ENCODE results near the gene TBX3. TPM values are rescaled to one million over a fixed set of nuclear protein-coding genes. Genes with fewer than 3 reads are reported as not detected.

TBX3 gene
- total RNA-seq, 2 experiments from 2014 or later: not detected

DNA sequence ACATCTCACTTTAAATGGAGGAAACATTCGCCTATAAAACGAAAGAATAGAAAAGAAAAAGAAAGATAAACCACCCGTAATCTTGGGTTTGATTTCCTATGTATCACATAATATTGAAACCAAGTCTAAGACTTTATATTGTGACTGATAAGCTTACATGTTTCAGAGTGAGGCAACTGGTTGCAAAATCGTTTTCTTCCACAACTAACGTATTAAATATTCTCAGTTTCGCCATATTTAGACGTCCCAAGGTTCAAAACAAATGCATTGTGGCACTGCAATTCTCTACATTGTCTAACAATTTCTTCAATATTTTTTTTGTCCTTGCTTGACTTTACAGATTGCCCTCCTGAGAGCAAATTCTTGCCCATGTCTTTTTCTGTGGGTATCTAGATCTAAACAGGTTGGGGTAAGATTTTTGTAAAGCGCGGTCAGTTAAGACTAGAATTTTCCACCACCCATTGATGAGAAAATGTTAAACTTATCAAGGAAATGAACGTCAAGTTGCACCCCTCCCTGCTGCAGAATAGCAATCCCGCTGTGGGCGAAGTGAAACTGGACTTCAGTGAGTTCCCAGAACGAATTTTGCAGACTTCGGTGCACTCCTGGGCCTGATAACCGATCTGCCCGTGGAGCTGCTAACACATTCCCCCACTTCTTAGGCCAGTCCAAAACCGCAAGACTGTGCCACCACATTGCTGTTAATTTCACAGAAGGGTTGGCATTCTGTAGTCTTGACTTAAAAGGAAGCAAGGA is 2.7 kb downstream of the TBX3 start:
- H3K9me3 Mint-ChIP-seq: peaks cover 10% of the 10 kb centered on the region
- no peak overlapping the region for H3K4me3 Mint-ChIP-seq
- H3K27ac Mint-ChIP-seq: no peak overlapping the region
- peaks cover 97% of the 10 kb centered on the region for H3K27me3 Mint-ChIP-seq
- peaks cover 25% of the 10 kb centered on the region for H3K4me1 Mint-ChIP-seq
- DNase-seq: no peak
- peaks cover 11% of the 10 kb centered on the region for H3K36me3 Mint-ChIP-seq

DNA sequence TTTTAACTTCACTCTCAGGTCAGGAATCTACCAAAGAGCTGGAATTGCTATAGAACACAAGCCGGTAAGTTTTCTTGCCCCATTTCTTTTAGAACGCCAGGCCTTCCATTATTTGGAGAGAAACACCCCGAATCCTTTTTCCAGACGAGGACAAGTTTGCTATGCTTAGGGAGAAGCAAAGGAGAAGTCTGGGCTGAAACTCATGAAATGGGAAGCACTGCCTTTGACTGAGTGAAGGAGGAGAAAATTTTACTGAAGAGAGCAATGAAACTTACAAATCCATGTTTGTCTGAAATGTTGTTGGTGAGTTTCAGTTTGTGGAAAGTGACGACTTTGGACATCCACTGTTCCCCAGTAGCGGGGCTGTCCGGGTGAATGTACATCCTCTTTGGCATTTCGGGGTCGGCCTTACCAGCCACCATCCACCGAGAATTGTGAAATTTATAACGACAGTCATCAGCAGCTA is 3.3 kb downstream of the TBX3 start:
- H3K4me1 Mint-ChIP-seq: peaks cover 22% of the 10 kb centered on the region
- peaks cover 9% of the 10 kb centered on the region for H3K36me3 Mint-ChIP-seq
- H3K4me3 Mint-ChIP-seq: no peak overlapping the region
- H3K9me3 Mint-ChIP-seq: peaks cover 7% of the 10 kb centered on the region
- H3K27me3 Mint-ChIP-seq: peaks cover 97% of the 10 kb centered on the region
- H3K27ac Mint-ChIP-seq: no peak overlapping the region
- DNase-seq: no peak

DNA sequence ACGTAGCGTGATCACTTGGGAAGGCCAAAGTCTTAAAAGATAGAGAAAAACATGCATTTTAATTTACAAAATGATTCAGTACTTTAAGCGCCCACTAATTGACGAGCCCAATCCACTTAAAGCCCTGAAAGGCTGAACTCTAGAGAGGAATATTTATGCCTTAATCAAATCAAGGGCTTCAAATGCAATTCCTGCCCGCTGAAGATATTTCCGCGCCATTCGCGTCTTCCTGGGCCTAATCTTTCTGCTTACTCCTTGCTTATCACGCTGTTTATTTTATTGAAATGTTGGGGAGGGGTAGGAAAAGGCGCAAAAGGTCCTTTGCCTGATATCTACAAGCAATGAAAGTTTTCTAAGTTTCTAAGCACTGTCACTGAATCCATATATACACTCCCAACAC is 4.0 kb downstream of the TBX3 start:
- Mint-ChIP-seq H3K9me3 (peaks cover 6% of the 10 kb centered on the region), H3K4me3 (no peak overlapping the region), H3K4me1 (peaks cover 20% of the 10 kb centered on the region), H3K27me3 (peaks cover 97% of the 10 kb centered on the region), H3K36me3 (peaks cover 5% of the 10 kb centered on the region), H3K27ac (no peak overlapping the region)
- no peak for DNase-seq

DNA sequence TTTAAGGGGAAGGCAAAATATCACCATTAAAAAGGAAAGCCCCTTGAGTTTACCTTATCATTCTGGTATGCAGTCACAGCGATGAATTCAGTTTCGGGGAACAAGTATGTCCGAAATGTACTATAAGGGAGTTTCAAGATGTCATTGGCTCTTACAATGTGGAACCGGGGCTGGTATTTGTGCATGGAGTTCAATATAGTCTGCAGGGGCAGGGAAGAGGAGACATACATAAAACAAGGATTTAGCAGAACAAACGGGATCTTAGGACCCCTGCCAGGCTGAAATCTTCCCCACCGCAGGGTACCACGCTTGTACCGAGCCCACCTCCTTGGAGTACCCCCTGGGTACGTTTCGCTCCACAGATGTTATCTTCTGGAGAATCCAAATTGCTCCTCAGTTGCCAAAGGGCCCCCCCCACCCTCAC is 4.5 kb downstream of the TBX3 start:
- H3K27me3 Mint-ChIP-seq: peaks cover 98% of the 10 kb centered on the region
- H3K27ac Mint-ChIP-seq: no peak overlapping the region
- peaks cover 3% of the 10 kb centered on the region for H3K36me3 Mint-ChIP-seq
- H3K9me3 Mint-ChIP-seq: peaks cover 5% of the 10 kb centered on the region
- H3K4me1 Mint-ChIP-seq: peaks cover 20% of the 10 kb centered on the region
- no peak for DNase-seq
- H3K4me3 Mint-ChIP-seq: no peak overlapping the region

DNA sequence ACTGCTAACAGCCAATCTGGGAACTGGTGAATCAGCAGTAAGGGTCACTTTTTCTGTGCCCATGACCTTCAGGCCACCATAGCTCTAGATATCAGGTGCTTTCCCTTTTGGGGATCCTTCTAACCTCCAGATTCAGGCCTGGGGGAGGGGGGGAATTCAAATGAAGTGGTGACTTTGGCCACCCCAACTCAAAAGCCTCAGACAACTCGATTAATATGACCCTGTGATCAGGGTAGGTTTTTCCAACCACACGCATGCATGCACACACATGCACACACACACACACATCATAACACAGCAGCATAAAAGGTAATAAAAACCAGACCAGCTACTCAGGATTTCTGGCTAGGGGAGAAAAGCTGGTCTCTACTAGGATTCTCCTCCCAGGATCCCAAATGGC is 5.3 kb downstream of the TBX3 start:
- peaks cover 2% of the 10 kb centered on the region for H3K9me3 Mint-ChIP-seq
- H3K27me3 Mint-ChIP-seq: peaks cover 95% of the 10 kb centered on the region
- peaks cover 13% of the 10 kb centered on the region for H3K4me1 Mint-ChIP-seq
- H3K4me3 Mint-ChIP-seq: no peak overlapping the region
- H3K36me3 Mint-ChIP-seq: peaks cover 2% of the 10 kb centered on the region
- H3K27ac Mint-ChIP-seq: no peak overlapping the region
- DNase-seq: no peak

DNA sequence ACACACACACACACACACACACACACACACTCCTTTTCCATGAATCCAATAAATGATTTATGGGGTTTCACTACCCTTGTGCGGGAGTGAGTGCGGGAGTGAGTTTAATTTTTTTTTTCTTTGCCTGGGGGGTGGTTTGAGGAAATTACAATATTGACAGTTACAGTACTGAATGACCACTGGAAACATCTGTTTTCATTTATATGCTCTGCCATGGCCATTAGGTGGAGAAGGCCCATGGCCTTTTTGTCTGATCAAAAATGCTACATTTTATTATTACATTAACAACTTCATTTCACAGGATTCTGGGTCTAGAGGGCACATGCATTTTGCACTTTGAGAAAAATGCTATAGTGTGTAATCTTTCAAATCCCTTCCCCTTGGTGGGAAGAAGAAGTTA is 5.9 kb downstream of the TBX3 start:
- DNase-seq: no peak
- Mint-ChIP-seq H3K9me3 (peaks cover 1% of the 10 kb centered on the region), H3K27me3 (peaks cover 95% of the 10 kb centered on the region), H3K36me3 (no peaks in the 10 kb centered on the region), H3K4me1 (peaks cover 6% of the 10 kb centered on the region), H3K27ac (no peak overlapping the region), H3K4me3 (no peak overlapping the region)

DNA sequence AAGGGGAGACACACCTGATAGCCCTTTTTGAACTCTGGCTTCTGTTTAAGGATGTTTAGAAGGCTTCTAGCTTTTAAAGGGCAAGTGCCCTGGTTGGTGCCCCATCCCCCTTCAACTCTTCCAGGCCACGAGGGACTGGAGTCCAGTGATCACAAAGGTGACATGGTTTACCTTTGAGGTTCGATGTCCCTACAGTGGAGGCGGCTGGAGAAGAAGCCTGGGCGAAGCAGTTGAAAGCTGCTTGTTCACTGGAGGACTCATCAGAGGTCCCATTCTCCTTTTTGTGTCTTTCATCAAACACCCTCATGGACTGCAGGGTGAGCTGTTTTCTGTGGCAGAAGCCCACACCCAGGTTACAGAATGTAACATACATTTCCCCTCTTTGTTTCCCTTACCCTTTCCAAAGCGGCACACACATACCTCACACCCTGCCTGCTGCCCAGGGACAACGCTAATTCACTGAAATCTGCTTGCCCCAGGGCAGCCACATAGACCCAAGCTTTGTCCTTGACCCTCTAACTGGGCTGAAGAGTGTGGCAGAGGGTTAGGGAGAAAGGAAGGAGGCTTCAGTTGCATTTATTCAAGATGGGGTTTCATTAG is 7.7 kb downstream of the TBX3 start:
- Mint-ChIP-seq H3K4me1 (peaks cover 4% of the 10 kb centered on the region), H3K27ac (no peak overlapping the region), H3K9me3 (peaks cover 1% of the 10 kb centered on the region), H3K4me3 (no peak overlapping the region), H3K27me3 (peaks cover 95% of the 10 kb centered on the region), H3K36me3 (no peaks in the 10 kb centered on the region)
- DNase-seq: no peak

DNA sequence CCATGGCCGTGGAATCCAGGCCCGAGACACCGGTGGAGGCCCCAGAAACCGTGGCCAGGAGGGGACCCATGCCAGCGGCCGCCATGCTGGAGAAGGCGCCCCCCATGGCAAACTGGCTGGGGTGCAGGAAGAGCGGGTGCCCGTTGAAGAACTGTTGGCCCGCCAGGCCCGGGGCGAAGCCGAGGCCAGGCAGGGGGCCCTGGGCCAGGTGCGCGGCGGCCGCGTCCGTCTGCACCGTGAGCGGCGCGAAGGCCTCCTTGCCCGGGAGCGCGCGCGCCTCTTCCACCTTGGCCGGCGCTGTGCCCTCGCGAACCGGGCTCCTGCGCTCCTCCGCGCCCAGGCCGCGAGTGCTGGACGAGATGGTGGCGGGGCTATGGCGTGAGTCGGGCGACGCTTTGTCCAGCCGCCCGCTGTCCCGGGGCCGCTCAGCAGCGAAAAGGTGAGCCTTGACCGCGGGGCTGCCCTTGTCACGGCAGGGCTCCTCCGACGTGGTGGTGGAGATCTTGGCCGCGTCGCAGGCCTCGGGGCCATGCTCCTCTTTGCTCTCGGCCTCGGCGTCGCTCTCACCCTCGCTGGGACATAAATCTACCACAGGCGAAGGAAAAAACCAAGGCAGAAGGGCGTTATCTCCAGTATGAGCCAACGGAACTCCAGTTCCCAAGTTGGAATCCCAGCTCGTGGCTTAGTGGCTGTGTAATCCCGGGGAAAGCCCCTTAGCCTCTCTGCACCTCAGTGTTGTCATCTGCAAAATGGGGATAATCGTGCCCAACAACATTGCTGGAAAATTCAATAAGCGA is 9.5 kb downstream of the TBX3 start:
- no peaks in the 10 kb centered on the region for H3K4me1 Mint-ChIP-seq
- DNase-seq: no peak
- no peaks in the 10 kb centered on the region for H3K9me3 Mint-ChIP-seq
- H3K27ac Mint-ChIP-seq: no peak overlapping the region
- H3K36me3 Mint-ChIP-seq: no peaks in the 10 kb centered on the region
- H3K4me3 Mint-ChIP-seq: no peak overlapping the region
- H3K27me3 Mint-ChIP-seq: peaks cover 95% of the 10 kb centered on the region

DNA sequence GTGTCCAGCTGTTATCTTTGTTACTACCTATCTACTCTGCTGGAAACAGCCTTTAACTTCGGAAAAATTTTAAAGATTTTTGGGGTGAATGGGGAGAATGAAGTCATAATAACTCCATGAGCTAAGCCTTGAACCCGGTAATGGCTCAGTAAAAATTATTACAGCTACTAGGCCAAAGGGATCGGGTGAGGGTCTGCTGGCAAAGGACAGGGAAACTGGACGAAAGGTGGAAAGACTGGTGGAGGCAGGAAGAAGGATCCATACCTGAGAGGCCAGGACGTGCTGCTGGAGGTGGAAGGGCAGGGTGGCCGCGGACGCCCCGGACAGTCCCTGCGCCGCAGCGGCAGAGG is 10.1 kb downstream of the TBX3 start:
- H3K36me3 Mint-ChIP-seq: no peaks in the 10 kb centered on the region
- DNase-seq: no peak
- H3K9me3 Mint-ChIP-seq: no peaks in the 10 kb centered on the region
- no peak overlapping the region for H3K4me3 Mint-ChIP-seq
- H3K27ac Mint-ChIP-seq: no peak overlapping the region
- H3K4me1 Mint-ChIP-seq: no peaks in the 10 kb centered on the region
- H3K27me3 Mint-ChIP-seq: peaks cover 95% of the 10 kb centered on the region

DNA sequence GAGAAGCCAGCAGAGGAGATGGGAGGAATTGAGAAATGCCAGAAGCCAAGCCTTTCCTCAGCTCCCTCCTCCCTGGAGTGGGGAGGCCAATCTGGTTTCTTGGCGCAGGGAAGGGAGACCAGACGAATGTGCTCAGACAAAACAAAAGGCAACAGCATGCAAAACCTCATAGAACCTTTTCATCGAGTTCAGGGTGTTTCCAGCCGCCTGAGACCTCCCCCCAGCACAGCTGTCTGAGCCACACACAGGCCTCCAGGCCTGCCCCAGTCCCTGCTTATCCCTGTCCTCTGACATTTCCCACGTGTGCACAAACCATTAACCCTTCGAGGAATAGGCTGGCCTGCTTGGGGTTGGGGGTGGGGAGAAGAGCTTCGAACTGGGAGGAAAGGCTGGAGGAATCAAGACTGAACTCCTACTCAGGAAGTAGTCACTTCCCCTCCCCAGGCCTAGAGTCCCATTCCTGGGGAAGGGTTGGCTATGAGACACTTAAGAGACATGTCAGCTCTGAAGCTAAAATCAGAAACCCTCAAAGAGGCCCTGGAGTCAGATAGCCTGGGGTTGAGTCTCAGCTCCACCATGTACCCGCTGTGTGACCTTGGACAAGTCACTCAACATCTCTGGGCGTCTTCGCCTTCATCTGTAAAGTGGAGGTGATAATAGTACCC is 10.7 kb downstream of the TBX3 start:
- Mint-ChIP-seq H3K9me3 (no peaks in the 10 kb centered on the region), H3K4me3 (no peak overlapping the region), H3K4me1 (peaks cover 1% of the 10 kb centered on the region), H3K27me3 (peaks cover 96% of the 10 kb centered on the region), H3K36me3 (no peaks in the 10 kb centered on the region), H3K27ac (no peak overlapping the region)
- no peak for DNase-seq

DNA sequence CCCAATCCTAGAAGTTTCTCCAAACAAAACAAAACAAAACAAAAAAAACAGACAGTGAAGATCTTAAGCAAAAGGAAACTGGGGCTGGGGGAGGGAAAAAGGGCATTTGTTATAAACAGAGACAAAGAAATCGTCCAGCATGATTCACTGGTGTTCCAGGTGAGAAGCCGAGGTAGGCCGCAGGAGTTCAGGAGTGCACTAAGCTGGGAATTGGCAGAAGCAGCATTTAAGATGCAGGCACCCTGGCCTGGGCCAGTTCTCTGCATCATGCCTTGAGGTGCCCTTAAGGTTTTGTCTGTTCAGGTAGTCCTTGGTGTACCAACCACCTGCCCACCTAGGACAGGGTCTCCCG is 11.2 kb downstream of the TBX3 start:
- Mint-ChIP-seq H3K9me3 (no peaks in the 10 kb centered on the region), H3K27me3 (peaks cover 96% of the 10 kb centered on the region), H3K4me1 (peaks cover 5% of the 10 kb centered on the region), H3K36me3 (no peaks in the 10 kb centered on the region), H3K27ac (no peak overlapping the region), H3K4me3 (no peak overlapping the region)
- no peak for DNase-seq

DNA sequence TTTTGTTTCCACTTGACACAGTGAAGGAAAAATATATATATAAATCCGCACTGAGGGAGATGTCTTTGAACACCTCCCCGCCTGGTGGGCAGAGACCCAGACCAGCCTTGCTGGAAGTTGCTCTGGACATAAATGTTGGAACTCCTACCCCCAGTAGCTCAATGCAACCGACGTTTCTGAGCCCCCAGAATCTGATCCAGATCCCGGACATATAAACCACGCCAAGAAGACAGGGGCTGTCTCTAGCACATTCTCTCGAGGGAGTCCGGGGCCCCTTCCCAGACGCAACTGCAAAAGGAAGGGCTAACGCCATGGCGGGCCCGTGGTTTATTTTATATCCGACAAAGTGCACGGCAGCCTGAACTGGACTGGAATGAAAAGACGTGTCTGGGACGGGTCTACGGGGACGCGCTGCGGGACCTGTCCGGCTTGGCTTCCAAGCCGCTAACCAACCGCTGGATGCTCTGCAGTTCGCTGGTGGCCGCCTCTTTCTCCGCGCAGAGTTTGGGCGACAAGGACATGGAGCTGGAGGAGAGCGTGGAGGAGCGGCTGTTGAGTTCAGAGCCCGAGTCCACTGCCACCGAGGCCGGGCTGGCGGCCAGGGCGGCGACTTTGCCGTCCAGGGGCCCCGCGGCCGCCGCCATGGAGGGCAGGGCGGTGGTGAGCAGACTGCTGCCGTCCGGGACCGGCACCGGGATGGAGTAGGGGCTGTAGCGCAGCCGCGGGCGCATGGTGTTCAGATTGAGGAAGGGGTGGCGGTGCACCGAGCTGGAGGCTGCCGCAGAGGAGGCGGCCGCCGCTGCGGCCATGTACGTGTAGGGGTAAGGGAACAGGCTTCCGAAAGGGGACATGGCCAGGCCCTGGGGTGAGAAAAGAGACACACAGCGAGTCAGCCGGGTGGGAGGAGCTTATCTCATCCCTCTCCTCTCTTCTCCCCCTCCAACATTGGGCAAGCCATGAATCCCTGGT is 12.2 kb downstream of the TBX3 start:
- DNase-seq: no peak
- peaks cover 5% of the 10 kb centered on the region for H3K4me1 Mint-ChIP-seq
- no peak overlapping the region for H3K27ac Mint-ChIP-seq
- no peaks in the 10 kb centered on the region for H3K9me3 Mint-ChIP-seq
- no peak overlapping the region for H3K4me3 Mint-ChIP-seq
- H3K36me3 Mint-ChIP-seq: no peaks in the 10 kb centered on the region
- peaks cover 96% of the 10 kb centered on the region for H3K27me3 Mint-ChIP-seq

DNA sequence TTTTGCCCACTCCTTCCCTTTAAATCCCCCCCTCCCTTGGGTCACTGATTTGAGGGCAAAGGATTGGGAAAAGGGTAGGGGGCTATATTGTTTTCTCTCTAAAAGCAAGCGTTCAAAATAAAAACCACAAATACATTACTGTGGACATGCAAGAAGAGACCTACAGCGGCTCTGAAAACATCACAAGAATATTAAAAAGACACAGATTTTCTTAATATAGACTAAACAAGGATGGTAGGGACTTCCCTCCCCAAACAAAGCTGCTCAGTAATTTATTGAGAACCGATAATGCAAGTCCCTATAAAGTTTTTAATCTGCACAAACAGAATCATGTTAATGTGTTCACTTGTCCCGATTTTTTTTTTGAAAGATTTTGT is 12.9 kb downstream of the TBX3 start:
- Mint-ChIP-seq H3K9me3 (no peaks in the 10 kb centered on the region), H3K4me1 (peaks cover 8% of the 10 kb centered on the region), H3K36me3 (no peaks in the 10 kb centered on the region), H3K27ac (no peak overlapping the region), H3K4me3 (no peak overlapping the region), H3K27me3 (peaks cover 95% of the 10 kb centered on the region)
- no peak for DNase-seq

DNA sequence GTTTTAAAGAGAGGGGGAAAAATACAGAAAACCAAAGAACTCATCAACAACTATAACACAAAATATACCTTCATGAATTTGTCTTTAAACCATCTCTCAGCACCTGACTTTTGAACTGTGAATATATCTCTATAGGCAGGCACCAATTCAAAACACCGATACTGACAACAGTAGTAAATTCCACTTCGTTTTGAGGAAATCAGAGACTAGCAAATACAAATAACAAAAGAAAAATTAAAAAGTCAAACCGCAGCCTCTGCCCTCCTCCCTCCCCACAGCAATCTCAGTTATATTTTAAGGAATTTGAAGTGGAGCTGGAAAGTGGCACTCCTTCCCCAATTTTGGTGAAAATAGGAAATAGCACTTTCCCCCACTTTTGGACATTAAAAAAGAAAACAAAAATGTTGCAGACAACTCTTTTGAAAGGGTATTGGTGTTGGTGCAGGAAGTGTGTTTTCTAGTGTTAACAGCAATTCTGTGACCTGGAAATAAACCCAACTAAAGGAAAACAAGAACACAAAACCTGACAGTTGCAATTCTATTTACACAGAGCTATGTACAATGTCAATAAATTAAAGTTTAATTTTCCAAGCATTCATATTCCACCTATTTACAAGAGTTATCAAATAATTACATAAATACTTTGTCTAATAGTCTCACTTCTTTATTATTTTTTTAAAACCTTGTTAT is 13.5 kb downstream of the TBX3 start:
- no peak for DNase-seq
- H3K27ac Mint-ChIP-seq: no peak overlapping the region
- peaks cover 95% of the 10 kb centered on the region for H3K27me3 Mint-ChIP-seq
- no peaks in the 10 kb centered on the region for H3K36me3 Mint-ChIP-seq
- no peaks in the 10 kb centered on the region for H3K9me3 Mint-ChIP-seq
- H3K4me1 Mint-ChIP-seq: peaks cover 8% of the 10 kb centered on the region
- H3K4me3 Mint-ChIP-seq: no peak overlapping the region

All from activated naive CD8-positive, alpha-beta T cell treated with anti-CD3 and anti-CD28 coated beads for 36 hours (primary cell).